ENCODE data around the gene ABCB8. TPM values are rescaled to one million over a fixed set of nuclear protein-coding genes. Genes with fewer than 3 reads are reported as not detected.

The ABCB8 gene
- total and polyA plus RNA-seq, 9 of the 15 experiments (the other 6 are each of a cell fraction or from before 2014, with no cell fraction given) = 7.6 to 106 (median 36.3) TPM

GRCh38 chr7:151056283-151056665, 28.0 kb downstream of the ABCB8 start (continued):
- TF ChIP-seq ETS1 (conservative IDR thresholded peaks at IDR 0.05; ENCODE audit: control insufficient read depth, low read depth, low read length) = no peak
- no peak; the same call in 1 of the 2 replicates for TF ChIP-seq RERE (CRISPR knock-in tag; IDR thresholded peaks at IDR 0.05; ENCODE audit: borderline replicate concordance)
- TF ChIP-seq MBD2 (IDR thresholded peaks at IDR 0.05; ENCODE audit: borderline replicate concordance, low read depth) = peak; percentile 39; the same call in 1 of the 2 replicates
- TF ChIP-seq AFF1 (IDR thresholded peaks at IDR 0.05; ENCODE audit: low read depth in 1 of 2, partially characterized antibody in 2 of 2) = peak in 1 of 2 experiments; percentile 57
- no peak for TF ChIP-seq TCFL5 (CRISPR knock-in tag; conservative IDR thresholded peaks at IDR 0.05)
- TF ChIP-seq ZNF280A (IDR thresholded peaks at IDR 0.05; ENCODE audit: low read depth, partially characterized antibody) = no peak
- no peak for TF ChIP-seq ZNF224 (CRISPR knock-in tag; IDR thresholded peaks at IDR 0.05)
- TF ChIP-seq CHD1 (IDR thresholded peaks at IDR 0.05; ENCODE audit: low read length) = no peak
- no peak for TF ChIP-seq RBM15 (IDR thresholded peaks at IDR 0.05; ENCODE audit: insufficient read depth, low read length)
- TF ChIP-seq HMBOX1 (IDR thresholded peaks at IDR 0.05) = no peak
- TF ChIP-seq MBD1 (CRISPR knock-in tag; IDR thresholded peaks at IDR 0.05) = no peak
- TF ChIP-seq CREM (IDR thresholded peaks at IDR 0.05; ENCODE audit: low read depth) = peak; percentile 66

Measured in K562 (cell line).